Lung (tissue), 12 donors: ENCODE data around the gene TALDO1. TPM values are rescaled to one million over a fixed set of nuclear protein-coding genes. Genes with fewer than 3 reads are reported as not detected.

ENCODE experiments used
- ATAC-seq: fragments of 200-7000 bp; cut with Tn5 transposase; one replicate; pipeline ENCODE4 v1.9.1; 2020; ENCODE audit warnings: moderate number of reproducible peaks; ENCODE audit not compliant: insufficient read depth, low FRiP score
- DNase-seq, 3 donors: peaks; one replicate each; pipeline ENCODE4 v3.0.0-alpha.2; 2013 to 2017
- H3K27ac ChIP-seq, 2 donors: one replicate each; pipeline ENCODE4 v1.5.1; 2013; ENCODE audit warnings: mild to moderate bottlenecking in 2 of 2, moderate library complexity in 2 of 2, control low read depth in 1 of 2, inconsistent platforms in 1 of 2, low read depth in 1 of 2, low read length in 1 of 2
- H3K27me3 ChIP-seq, 3 donors: one replicate each; pipeline ENCODE4 v1.5.1; 2013; ENCODE audit warnings: low read length in 2 of 3; ENCODE audit not compliant: control insufficient read depth in 3 of 3, insufficient read depth in 3 of 3
- H3K36me3 ChIP-seq, 4 donors: one replicate each; pipeline ENCODE4 v1.5.1; 2013; ENCODE audit warnings: low read length in 4 of 4, mild to moderate bottlenecking in 1 of 4, moderate library complexity in 1 of 4; ENCODE audit not compliant: control insufficient read depth in 4 of 4, insufficient read depth in 4 of 4
- H3K4me1 ChIP-seq, 5 donors: one replicate each; pipeline ENCODE4 v1.5.1; 2013; ENCODE audit warnings: low read length in 5 of 5, mild to moderate bottlenecking in 2 of 5, moderate library complexity in 1 of 5; ENCODE audit not compliant: control insufficient read depth in 5 of 5, insufficient read depth in 5 of 5
- H3K4me3 ChIP-seq: one replicate; pipeline ENCODE4 v1.5.1; 2013; ENCODE audit warnings: mild to moderate bottlenecking, control low read depth, moderate library complexity
- H3K9ac ChIP-seq, 2 donors: one replicate each; pipeline ENCODE4 v1.5.1; 2013; ENCODE audit warnings: low read length in 2 of 2, control low read depth in 1 of 2; ENCODE audit not compliant: insufficient read depth in 1 of 2
- H3K9me3 ChIP-seq, 4 donors: one replicate each; pipeline ENCODE4 v1.5.1; 2013; ENCODE audit warnings: low read length in 3 of 4, mild to moderate bottlenecking in 1 of 4, moderate library complexity in 1 of 4; ENCODE audit not compliant: control insufficient read depth in 4 of 4, insufficient read depth in 3 of 4
- CTCF ChIP-seq: IDR thresholded peaks from 2 replicates; pipeline ENCODE4 v1.5.1; 2012; ENCODE audit warnings: mild to moderate bottlenecking; ENCODE audit errors: control extremely low read depth, extremely low read depth
- WGBS, 2 donors: extraction: QIAGEN DNeasy Blood & Tissue Kit; methylation state at CpG; one replicate each; pipeline ENCODE4 v1.1.7; 2013; 5-methylcytosine and 5-hydroxymethylcytosine counted together
- polyA plus RNA-seq, 2 donors: library from polyadenylated mRNA; stranded (reverse); fragments of 200-250 nt; gene quantifications; one replicate each; pipeline ENCODE4 v1.2.1, GENCODE V29; 2013
- total RNA-seq, 2 donors: library from RNA; depleted of rRNA in 1 of 2; stranded (reverse); fragments of >200 nt in 1 of 2; gene quantifications; one replicate each; pipeline ENCODE4 v1.2.1, GENCODE V29; 2014 to 2021
- donor health status: control.
- donor health status: control.
- donor health status: Bipolar disorder and iron deficiency.
- donor health status: healthy.
- donor health status: DM: yes; HTN: yes; CAD: no.

TALDO1 gene
- total and polyA plus RNA-seq, 4 donors, result 128 to 311 (median 239) TPM

GRCh38 chr11:709109-709997, 37.9 kb upstream of the TALDO1 start:
- Histone ChIP-seq H3K4me3 (no peak overlapping the region), H3K9me3 (no peaks in the 10 kb centered on the region), H3K4me1 (peaks cover 0 to 24% (median 0%) of the 10 kb centered on the region in 5 donors), H3K36me3 (peaks cover 0 to 2% (median 0%) of the 10 kb centered on the region in 4 donors), H3K9ac (no peak overlapping the region), H3K27me3 (peaks cover 0 to 4% (median 0%) of the 10 kb centered on the region in 3 donors), H3K27ac (peak overlapping the region in 1 of 2 donors; percentile 11)
- no peak for TF ChIP-seq CTCF
- WGBS, 2 donors, result 63 to 75% methylated on average over 26 to 27 of the region's 27 CpGs
- no peak for DNase-seq
- no peak for ATAC-seq

GRCh38 chr11:714436-714835, 32.8 kb upstream of the TALDO1 start:
- Histone ChIP-seq H3K4me1 (peaks cover 0 to 11% (median 0%) of the 10 kb centered on the region in 5 donors), H3K9me3 (no peaks in the 10 kb centered on the region), H3K36me3 (no peaks in the 10 kb centered on the region), H3K27me3 (peaks cover 0 to 4% (median 2%) of the 10 kb centered on the region in 3 donors), H3K9ac (no peak overlapping the region), H3K4me3 (no peak overlapping the region), H3K27ac (no peak overlapping the region)
- no peak for TF ChIP-seq CTCF
- WGBS, 2 donors, result 98% methylated on average over 6 of the region's 6 CpGs
- DNase-seq (no peak), ATAC-seq (no peak)

- no peak for DNase-seq
- Histone ChIP-seq H3K27me3 (peaks cover 0 to 18% (median 17%) of the 10 kb centered on the region in 3 donors), H3K27ac (no peak overlapping the region), H3K9ac (no peak overlapping the region), H3K9me3 (no peaks in the 10 kb centered on the region), H3K4me1 (no peaks in the 10 kb centered on the region), H3K4me3 (no peak overlapping the region), H3K36me3 (peaks cover 0 to 13% (median 0%) of the 10 kb centered on the region in 4 donors)
- WGBS, 2 donors, result 83 to 85% methylated on average over 31 to 34 of the region's 34 CpGs
- TF ChIP-seq CTCF, result no peak
- ATAC-seq, result no peak
These were observed 27.8 kb upstream of the TALDO1 start for GRCh38 chr11:719214-720016.
